NCI-H2081 treated with DMSO at 0.1 percent for 48 hours (cell line): ENCODE results near the gene CHN1.

ENCODE experiments used
- DNase-seq: peaks from one replicate; lab custom pipeline; 2025; lab: John Stamatoyannopoulos, UW

Gene CHN1

DNA sequence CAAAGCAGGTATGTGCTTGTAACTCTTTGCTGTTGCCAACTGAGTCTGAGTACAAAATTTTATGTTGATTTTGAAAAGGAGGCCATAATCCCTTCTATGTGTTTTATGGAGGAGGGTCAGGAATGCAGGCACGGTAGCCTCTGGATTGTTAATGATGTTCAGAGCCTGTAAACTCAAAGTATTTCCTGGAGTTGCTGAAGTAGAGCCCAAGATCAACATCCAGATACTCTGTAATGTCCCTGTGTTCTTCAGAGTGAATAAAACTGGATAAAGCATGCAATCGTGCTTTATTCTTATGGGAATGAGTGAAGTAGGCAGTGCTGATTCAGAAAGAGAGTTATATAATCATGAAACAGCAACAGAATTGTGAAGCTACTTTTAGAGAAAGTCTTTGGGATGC, 179.1 kb downstream of the CHN1 start:
- DNase-seq, result no peak

DNA sequence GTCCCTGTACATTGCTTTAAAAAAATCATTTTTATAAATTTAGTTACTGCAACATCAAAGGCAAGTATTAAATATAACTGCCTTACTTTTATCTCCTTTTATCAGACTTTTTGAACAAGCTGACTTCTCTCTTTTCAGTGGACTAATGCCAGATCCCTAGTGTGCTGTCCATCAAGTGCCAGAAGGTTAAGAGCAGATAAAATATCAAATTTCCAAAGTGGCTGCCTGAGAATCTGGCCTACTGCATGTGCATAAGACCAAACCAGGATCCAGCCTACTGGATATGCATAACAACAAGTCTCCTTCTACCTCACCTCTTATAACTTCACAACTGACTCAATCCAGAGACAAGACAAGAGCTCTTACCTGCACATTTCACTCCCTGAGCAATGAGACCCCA, 181.1 kb downstream of the CHN1 start:
- no peak for DNase-seq

DNA sequence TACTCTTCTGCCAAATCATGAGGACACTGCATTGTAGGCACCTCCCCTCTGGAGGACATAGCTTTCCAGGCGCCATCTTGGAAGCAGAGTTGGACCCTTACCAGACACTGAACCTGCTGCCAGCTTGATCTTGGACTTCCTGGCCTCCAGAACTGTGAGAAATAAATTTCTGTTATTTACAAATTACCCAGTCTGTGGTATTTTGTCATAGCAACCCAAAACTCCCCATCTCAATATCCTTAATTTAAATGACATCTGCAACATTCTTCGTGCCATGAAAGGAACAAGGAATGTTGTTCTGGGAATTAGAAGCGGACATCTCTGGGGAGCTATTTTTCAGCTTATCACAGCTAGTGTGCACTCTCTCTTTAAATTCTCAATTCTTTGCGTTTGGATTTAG, 183.6 kb downstream of the CHN1 start:
- DNase-seq, result no peak

DNA sequence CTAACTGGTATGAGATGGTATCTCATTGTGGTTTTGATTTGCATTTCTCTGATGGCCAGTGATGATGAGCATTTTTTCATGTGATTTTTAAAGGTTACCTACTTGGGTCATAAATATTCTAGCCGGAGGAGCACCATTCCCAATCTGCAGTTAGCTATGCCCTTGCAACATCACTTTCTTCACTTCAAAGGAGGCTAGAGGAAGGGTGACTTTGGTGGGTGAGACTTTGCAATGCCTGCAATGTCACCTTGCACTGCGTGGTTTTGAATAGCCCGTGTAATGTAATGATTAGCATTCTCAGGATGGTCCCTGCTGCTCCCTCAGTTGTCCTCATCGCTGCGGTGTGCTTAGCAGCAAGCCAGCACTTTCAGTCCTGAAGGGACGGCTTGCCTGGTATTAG, 184.8 kb downstream of the CHN1 start:
- DNase-seq, result no peak

DNA sequence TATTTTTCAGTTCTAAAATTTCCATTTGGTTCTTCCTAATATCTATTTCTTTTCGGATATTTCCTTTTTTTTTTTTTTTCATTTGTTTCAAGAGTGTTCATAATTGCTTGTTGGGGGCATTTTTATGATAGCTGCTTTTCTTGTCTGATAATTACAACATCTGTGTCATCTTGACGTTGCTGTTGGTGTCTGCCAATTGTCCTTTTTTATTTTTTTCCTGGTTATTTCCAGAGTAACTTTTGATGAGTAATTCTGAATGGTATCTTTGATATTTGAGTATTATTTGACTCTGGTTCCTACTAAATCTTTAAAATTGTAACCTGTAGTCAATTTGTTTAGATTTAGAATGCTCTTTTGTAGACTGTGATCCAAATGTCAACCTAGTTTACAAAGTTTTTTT, 189.7 kb downstream of the CHN1 start:
- DNase-seq, result no peak

DNA sequence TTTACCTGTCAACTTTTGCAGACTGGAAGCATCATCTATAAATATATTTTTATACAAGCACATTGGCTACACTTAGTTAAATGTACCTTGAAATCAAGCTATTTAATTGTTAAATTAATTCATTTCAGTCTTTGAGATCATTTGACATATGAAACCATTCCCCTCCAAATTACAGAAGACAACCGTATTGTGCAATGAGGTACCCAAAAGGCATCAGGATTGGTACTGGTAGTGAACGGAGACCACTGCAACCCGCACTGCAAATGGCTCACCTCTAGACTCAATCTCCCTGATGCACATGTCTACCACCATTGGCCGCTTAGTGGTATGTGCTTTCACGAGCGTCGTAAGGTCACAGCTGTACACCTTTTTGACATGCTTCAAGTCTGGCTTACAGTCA, 193.1 kb downstream of the CHN1 start:
- DNase-seq, result no peak

DNA sequence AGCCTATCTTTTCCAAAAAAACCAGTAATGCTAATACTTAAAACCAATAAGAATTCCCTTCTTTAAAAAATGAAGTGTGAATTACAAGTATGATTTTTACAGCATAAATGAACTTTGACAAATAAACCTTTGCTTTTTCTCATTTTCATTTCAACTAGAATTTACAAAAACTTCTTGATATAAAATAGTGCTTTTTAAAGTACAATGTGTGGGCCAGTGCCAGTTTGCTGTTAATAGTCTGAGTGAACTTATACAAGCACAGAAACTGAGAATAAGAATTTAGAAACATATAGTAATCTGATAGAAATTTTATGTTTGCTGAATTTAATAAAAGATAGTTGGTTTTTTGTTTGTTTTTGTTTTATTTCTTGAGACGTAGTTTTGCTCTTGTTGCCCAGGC, 197.2 kb downstream of the CHN1 start:
- DNase-seq, result no peak

DNA sequence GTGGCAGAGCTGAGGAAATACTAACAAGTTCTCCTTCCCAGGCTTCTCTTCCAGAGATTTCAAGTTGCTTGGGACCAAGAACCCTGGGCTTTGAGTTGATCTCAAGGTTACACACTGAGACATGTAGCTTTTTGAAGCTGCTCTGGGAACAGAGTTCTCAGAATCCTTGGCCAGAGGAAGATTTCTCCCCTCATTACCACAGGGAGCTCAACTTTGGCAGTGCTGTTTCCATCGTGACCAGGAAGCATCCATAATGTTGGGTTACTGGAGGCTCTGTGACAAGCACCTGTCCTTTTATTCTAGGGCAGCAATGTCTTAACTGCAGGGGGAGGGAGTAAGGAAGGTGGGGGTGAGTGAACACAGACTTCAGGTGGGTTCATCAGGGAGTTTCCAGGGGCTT, 199.4 kb downstream of the CHN1 start:
- no peak for DNase-seq

DNA sequence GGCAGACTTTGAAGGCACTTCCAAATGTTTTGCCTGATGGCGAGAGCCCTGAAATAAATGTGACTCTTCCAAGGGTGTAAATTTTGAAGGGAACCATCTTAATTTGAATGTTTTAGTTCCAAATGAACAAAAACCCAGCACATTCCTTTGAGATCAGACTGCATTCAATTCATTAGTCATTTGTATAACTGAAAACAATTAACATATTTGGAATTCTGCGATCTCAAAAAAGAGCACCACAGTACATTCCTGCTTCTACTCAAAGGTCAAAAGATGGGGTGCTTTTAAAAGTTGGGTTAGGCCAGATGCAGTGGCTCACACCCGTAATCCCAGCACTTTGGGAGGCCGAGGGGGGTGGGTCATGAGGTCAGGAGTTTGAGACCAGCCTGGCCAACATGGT, 202.7 kb downstream of the CHN1 start:
- no peak for DNase-seq

DNA sequence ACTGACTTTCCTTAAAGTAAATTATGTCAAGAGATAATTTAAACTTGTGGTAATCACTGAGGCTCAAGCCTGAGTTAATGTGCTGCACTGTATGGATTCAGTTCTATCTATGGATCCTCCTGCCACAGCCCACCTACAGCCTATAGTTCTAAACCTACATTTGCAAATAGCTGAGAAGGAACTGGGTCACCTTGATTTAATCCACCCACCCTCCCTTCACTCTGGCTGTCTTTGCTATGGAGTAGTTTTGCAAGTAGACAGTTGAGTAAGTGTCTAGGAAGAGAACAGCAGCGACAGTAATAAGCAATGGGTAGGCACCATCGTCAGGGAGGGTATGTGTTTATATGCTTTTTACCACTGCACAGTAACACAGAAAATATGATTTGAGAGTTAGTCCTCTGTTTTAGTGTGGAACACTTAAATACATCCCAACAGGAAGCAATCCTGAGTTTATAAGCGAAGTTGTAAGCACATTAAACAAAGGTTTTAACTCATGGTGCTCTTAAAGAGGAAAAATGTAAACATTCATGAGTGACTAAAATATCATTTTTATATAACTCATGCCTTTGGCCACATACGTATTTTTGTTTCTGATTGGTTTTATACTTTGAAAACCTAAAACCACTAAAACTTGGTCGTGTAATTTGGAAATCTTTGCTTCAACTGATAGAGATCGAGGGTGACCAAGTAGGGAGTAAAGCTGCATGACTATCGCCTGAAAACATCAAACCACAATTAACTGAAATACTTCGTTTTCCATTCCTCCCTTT, 204.6 kb downstream of the CHN1 start:
- DNase-seq, result no peak

DNA sequence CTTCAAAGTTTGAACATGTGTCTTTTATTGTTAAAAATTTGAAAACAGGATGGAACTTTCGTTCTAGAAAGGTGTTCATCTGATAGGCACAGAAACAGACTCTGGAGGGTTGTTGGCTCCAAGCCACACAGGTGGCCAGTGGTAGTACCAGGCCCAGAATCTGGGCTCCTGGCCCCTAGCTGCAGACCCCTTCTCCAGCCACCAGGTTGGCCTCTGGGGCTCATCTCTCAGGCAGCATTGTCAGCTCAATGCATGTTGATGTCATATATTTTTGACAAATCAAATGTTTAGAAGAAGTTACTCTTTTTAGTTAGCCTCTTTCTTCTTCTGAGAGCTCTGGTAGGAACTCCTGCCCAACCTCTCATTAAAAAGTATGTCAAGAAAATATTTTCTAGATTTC, 206.4 kb downstream of the CHN1 start:
- DNase-seq, result no peak

DNA sequence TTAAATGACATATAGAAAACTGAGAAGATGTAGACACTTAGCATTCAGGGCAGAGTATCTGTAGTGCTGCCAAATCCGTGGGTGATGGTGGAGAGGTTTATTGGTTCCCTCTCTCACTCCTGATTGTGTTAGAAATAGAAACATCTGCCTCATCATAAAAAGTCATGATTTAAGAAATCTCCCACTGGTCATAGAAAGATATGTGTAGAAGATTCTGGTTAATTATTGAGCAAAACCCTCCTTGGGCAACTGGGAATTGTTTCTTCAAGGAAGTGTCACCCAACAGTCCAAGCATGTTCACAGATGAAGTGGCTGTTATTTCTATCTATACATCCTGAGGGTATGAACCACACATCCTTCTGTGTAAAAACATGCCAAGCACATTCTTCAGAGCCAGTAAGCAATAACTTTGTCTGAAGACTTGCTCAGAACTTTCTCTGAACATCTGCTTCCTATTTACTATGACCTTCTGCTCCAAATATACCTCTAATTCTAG, 207.4 kb downstream of the CHN1 start:
- DNase-seq, result no peak

DNA sequence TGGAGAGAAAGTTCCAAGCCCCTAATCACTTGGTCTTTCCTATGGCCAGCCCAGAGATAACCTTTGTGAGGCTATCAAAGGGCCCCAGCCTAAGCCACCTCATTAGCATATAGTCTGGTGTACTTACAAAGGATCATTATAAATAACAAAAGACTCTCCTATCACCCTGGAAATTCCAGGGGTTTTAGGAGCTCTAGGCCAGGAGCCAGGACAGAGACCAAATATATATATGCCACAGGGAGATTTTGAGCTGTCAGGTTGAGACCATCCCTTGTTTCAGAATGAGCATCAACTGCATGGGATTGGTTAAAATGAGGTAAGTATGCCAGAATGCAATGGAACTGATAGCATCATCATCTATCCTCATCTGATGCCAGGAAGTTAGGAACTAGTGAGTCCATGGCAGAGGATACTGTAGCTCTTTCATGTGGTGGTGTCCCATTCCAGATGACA, 208.8 kb downstream of the CHN1 start:
- DNase-seq, result no peak

DNA sequence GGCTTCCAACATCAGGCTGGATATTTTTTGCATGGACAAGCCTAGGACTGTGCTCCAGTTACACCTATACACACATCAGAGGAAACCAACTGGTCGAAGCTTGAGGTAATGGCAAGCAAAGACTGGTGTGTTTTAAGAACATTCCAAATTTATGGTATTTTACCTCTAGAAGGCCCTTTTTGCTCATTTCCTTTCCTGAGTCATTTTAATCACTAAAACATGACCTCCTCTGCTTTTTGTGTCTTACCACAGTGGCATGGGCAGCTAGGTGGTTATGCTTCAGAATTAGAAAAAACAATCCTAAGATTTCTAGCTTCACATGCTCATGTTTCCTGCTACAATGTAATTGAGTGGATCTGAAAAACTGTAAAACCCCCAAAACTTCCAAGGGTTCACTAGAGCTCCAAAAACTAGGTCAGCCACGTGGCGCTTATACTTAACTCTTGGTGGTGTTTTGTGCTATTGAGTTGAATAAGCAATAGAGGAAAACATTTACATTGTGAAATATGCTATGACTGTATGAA, 210.3 kb downstream of the CHN1 start:
- DNase-seq, result no peak

DNA sequence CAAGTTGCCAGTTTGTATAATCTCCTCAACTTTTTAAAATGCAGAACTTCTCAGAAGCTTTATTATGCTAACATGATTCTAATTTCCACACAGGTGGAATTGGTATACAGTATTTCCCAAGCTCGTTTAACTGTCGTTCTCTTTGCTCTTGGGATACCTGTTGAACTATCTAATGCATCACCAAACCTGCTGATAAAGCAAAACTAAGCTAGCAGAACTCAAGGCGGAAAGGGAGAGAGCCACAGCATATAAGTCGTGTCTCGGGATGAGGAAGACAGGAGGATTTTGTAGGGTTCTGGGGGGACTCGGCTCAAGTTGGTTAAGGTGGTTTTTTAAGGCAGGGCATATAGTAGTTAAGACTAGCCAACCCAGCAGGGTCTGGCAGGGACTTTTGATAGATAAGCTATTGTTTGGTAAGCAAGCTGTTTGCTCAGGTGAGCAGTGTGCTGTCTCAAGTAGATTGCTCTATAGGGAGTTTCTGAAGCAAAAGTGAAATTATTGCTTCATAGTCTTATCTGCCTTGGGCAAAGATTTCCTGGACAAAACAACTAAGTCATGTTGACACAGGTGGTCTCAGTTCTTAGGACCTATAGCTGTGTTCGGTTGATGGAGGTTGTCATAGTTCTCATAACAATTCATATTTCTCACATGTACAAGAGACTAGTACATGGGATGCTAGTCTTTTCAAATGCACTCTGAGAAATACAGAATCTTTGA, 212.7 kb downstream of the CHN1 start:
- no peak for DNase-seq

DNA sequence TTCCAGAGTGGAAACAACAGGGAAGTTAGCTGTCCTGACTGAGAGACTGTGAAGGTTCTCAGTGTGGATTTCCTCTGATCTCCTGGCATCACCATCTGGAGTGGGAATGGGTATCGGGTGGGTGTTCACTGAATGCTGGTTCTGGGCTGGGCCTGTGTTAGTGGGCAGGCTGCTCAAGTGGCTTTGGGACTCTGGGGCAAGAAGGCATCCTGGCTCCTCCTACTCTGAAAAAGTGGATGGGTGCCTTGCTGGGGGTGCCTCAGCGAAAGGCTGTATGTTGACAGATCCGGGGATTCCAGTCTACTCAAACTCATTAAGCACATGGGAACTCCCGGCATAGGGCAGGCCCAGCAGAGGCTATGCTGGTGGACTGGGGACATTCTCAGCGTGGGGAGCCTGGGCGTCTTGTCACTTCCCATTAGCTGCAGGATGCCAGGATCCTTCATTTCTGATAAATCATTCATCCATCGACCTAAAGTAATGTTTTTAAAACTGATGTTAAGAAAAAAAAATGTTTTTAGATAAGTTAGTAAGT, 213.4 kb downstream of the CHN1 start:
- no peak for DNase-seq

DNA sequence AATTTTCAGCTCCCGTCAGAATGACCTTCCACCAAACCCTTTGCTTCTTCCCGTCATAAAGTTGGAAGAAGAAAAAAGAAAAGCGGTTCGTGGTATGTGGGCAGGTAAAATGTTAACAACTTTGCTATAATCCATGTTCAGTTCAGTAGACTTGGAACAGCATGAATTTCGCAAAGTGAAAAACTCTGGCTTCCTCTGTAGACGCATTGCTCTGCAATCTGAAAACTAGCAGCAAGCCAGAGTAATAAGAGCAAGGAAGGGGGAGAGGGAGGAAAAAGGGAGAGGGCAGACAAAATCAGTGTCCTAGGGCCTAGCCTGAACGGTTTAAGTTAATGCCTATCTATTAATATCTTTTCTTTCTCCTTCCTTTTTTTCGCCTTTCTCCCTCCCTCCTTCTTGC, 214.2 kb downstream of the CHN1 start:
- DNase-seq, result no peak

DNA sequence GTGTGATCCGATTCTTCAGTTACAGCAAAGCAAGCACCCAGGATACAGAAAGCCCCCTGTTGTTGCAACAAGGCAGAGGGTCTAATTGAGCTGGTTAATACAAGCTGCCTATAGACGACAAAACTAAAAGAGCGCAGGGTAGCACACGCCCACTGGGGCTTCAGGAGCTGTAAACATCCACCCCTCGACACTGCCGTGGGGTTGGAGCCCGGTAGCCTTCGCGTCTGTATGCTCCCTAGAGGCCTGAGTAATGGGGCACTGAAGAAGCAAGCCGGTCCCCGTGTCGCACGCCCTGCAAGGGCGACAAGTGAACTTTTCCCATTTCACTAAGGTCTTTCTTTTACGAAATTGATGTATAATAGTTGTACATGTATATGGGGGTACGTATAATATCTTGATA, 216.2 kb downstream of the CHN1 start:
- no peak for DNase-seq

DNA sequence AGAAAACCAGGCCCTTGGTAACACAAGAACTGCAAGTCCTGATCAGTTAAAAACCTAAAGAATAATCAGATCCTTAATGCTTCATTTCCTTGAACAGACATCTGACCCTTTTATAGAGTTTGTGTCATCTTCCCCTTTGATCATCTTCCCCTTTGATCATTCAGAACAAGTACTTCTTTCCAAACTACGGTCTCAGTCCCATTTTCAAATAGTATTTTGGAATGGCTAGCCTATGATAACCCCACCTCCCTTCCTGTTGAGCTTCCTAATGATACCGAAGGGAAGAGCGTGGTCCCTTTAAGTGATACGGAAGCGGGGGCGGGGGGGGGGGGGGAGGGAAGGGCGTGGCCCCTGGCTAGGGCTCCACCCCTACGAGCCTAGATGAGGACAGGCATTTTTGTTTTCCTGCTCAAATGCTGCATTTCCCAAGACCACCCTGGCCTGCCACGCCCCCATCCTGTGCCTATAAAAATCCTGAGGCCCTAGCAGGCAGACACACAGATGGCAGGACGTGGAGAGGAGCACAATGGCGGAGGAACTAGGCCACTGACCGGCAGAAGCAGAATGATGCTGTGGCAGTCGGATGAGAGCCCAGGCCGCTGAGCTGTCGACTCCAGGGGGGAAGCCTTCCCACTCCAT, 216.8 kb downstream of the CHN1 start:
- no peak for DNase-seq

DNA sequence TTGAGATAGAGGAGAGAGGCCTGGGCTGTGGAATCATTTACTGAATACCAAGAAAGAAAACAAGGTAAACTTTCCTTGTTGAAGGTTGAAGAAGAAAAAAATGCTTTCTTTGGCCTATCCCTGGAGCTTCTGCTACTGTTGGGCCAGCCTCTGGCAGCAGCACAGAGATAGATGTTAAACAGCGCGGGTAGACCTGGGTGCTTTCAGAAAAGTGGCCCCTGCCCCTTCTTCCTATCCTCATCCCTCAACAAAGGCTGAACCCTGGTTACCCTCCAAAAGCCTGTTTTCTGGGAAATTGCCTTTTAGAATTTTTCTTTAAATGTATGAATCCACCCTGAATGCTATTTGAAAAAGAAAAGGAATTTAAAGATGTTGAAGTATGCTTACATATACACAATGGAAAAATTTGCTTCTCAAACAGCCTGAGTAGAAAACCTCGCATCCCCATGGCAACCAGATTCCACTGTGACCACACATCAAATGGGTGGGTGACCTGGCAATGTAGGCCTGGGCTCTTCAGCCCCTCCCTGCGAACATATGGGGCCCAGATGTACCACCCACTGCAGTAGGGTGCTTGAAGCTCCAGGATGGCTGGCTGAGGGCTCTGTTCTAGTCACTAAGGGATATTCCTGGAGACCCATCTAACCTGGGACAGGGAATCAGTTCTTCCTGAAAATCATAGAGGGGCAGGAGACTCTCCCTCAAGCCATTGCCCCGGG, 217.5 kb downstream of the CHN1 start:
- DNase-seq, result no peak

DNA sequence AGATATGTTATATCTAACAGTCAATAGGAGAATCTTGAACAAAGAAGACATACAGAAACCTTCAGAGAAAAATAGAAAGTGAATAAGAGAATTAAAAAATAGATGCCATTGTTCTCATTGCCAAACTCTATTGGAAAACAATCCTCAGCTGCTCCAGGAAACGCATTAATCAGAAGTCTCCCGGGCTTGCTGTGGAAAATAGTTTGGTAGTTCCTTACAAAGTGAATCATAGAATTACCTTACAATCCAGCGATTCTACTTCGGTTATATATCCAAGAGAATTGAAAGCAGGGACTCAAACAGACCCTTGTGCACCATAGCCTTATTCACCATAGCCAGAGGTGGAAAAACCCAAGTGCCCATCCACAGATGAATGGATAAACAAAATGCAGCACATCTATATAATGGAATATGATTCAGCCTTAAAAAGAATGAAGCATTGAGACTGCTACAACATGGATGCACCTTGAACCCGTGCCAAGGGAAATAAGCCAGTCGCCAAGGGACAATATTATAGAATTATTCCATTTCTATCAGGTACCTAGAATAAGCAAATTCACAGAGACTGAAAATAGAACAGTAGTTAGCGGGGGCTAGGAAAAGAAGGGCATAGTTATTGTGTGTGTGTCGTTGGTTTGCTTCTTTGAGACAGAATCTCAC, 219.0 kb downstream of the CHN1 start:
- no peak for DNase-seq
